NCI-H460 (cell line): ENCODE data around the gene PFKL. TPM values are rescaled to one million over a fixed set of nuclear protein-coding genes. Genes with fewer than 3 reads are reported as not detected.
A peak's percentile ranks its signal among the peaks of the same experiment; 100 is the strongest.
"Not testable (repeated sequence)": the region's sequence is repeated elsewhere in the genome, so short reads cannot be mapped to it uniquely, and the experiment has no call there.

Source experiments
- DNase-seq: peaks from one replicate; pipeline ENCODE4 v3.0.0-alpha.2; 2016; ENCODE audit warnings: low read depth; ENCODE audit errors: extremely low read depth
- total RNA-seq: library from RNA; depleted of rRNA; stranded (reverse); fragments of >200 nt; shearing (Covaris generic); gene quantifications from 2 replicates; pipeline ENCODE4 v1.2.3, GENCODE V29; 2014

Gene PFKL
- total RNA-seq, 1 experiment from 2014 or later, result 71.0 TPM

GRCh38 chr21:44337941-44338895 is 38.4 kb downstream of the PFKL start:
- DNase-seq, result peak; percentile 37

GRCh38 chr21:44338971-44339910 is 39.4 kb downstream of the PFKL start, which contains the start of gene CFAP410:
Gene CFAP410, minus strand, starts transcription at chr21:44339390. Its CDS starts 196 bp downstream, at chr21:44339194.
- DNase-seq, result peak; percentile 87

- DNase-seq, result not testable (repeated sequence)
Observed at GRCh38 chr21:44341726-44342458, 42.0 kb downstream of the PFKL start.

GRCh38 chr21:44342981-44343380 is 43.1 kb downstream of the PFKL start:
- DNase-seq, result not testable (repeated sequence)

GRCh38 chr21:44344541-44345183 is 44.8 kb downstream of the PFKL start:
- no peak for DNase-seq

- no peak for DNase-seq
Observed at GRCh38 chr21:44345495-44345894, 45.6 kb downstream of the PFKL start.

GRCh38 chr21:44347911-44348451 is 48.1 kb downstream of the PFKL start:
- DNase-seq, result no peak

GRCh38 chr21:44348861-44349260 is 49.0 kb downstream of the PFKL start:
- no peak for DNase-seq

GRCh38 chr21:44349416-44349846 is 49.6 kb downstream of the PFKL start:
- no peak for DNase-seq

GRCh38 chr21:44349847-44350772 is 50.3 kb downstream of the PFKL start:
- no peak for DNase-seq

GRCh38 chr21:44350773-44351481 is 51.1 kb downstream of the PFKL start:
- DNase-seq, result no peak

- DNase-seq, result no peak
Observed at GRCh38 chr21:44351535-44352252, 51.8 kb downstream of the PFKL start.

- DNase-seq, result no peak
Observed at GRCh38 chr21:44352253-44352860, 52.5 kb downstream of the PFKL start.

- DNase-seq, result no peak
Observed at GRCh38 chr21:44353191-44353970, 53.5 kb downstream of the PFKL start, which contains the start of gene TRPM2. Gene TRPM2, plus strand, starts transcription at chr21:44353621. Its CDS starts 80 bp downstream, at chr21:44353701.

GRCh38 chr21:44354001-44354405 is 54.1 kb downstream of the PFKL start:
- DNase-seq, result no peak
